Ovary (tissue), 9 donors: ENCODE measurements around the gene COPS8. TPM values are rescaled to one million over a fixed set of nuclear protein-coding genes. Genes with fewer than 3 reads are reported as not detected.

Source experiments
- DNase-seq, 5 donors: peaks; one replicate each; pipeline ENCODE4 v3.0.0-alpha.2; 2019 to 2020
- H3K27ac ChIP-seq, 2 donors: fragments of 200-600 bp; one replicate each; pipeline versions ENCODE4 v1.5.1 to v1.8.0; 2019 to 2022
- H3K27me3 ChIP-seq: fragments of 200-600 bp; one replicate; pipeline ENCODE4 v1.8.0; 2022
- H3K36me3 ChIP-seq: fragments of 200-600 bp; sonication (generic); one replicate; pipeline ENCODE4 v1.5.1; 2019
- H3K4me1 ChIP-seq: one replicate; pipeline ENCODE4 v1.8.1; 2013; ENCODE audit warnings: mild to moderate bottlenecking, moderate library complexity; ENCODE audit not compliant: insufficient read depth
- H3K4me3 ChIP-seq: fragments of 200-600 bp; sonication (generic); one replicate; pipeline ENCODE4 v1.5.1; 2017
- H3K9me3 ChIP-seq, 2 donors: fragments of 200-600 bp in 1 of 2; sonication (generic) in 1 of 2; one replicate each; pipeline versions ENCODE4 v1.5.1 to v1.8.1; 2013 to 2019; ENCODE audit warnings: mild to moderate bottlenecking in 1 of 2, moderate library complexity in 1 of 2
- EP300 ChIP-seq: sonication (generic); formaldehyde crosslinking; IDR thresholded peaks from one replicate; pipeline ENCODE4 v1.6.1; 2017; ENCODE audit warnings: antibody characterized with exemption
- POLR2A ChIP-seq: fragments of 450-650 bp; IDR thresholded peaks from one replicate; pipeline ENCODE4 v1.6.1; 2017; ENCODE audit warnings: antibody characterized with exemption, mild to moderate bottlenecking, moderate library complexity
- WGBS, 3 donors: extraction: QIAGEN DNeasy Blood & Tissue Kit in 1 of 3; methylation state at CpG; one replicate each; pipeline versions ENCODE4 v1.1.5 to v1.1.7; 2013 to 2017; 5-methylcytosine and 5-hydroxymethylcytosine counted together
- intact Hi-C, 4 donors: fragments of 100-400 bp; cut with DNase I; formaldehyde crosslinking; loops; one replicate each; pipeline versions ENCODE4 v1.11.0 to v1.15.1; 2022 to 2023
- polyA plus RNA-seq, 2 donors: library from polyadenylated mRNA; stranded (reverse); fragments of 200-250 nt in 1 of 2; fragments of 350-450 nt in 1 of 2; fragmentation: Illumina TruSeq in 1 of 2; extraction: RNeasy Lipid Tissue Mini Kit (QIAGEN cat#74804) in 1 of 2; gene quantifications; one replicate each; pipeline ENCODE4 v1.2.3, GENCODE V29; 2013 to 2014
- total RNA-seq, 7 donors: library from RNA; depleted of rRNA in 2 of 7; stranded (reverse); fragments of >200 nt in 2 of 7; fragmentation: NEBNext Ultra II Directional in 3 of 7; extraction: Animal tissue kit (Norgen Biotek cat#: 25700) in 3 of 7; gene quantifications; one replicate each; pipeline versions ENCODE4 v1.1.0 to v1.2.4, GENCODE V29; 2016 to 2023
- TF ChIP-seq, protein P1 (sequence below), 3 donors: fragments of 450-650 bp in 2 of 3; fragments of 200-600 bp in 1 of 3; IDR thresholded peaks; one replicate each; pipeline versions ENCODE4 v1.5.1 to v1.8.0; 2016 to 2022; ENCODE audit warnings: antibody characterized with exemption in 3 of 3, mild to moderate bottlenecking in 1 of 3
- donor health status: DM: no; HTN: no; CAD: no; lungs with moderate emphysema.
- donor health status: DM: no; HTN: no; CAD: no.
- donor health status: Bipolar disorder and iron deficiency.
- donor health status: DM: yes; HTN: yes; CAD: no.
- donor health status: DM: no; HTN: no; CAD: no.
- donor health status: DM: yes; HTN: yes; CAD: no.

The COPS8 gene
- total and polyA plus RNA-seq, 9 donors: 43.9 to 116 (median 56.6) TPM

DNA sequence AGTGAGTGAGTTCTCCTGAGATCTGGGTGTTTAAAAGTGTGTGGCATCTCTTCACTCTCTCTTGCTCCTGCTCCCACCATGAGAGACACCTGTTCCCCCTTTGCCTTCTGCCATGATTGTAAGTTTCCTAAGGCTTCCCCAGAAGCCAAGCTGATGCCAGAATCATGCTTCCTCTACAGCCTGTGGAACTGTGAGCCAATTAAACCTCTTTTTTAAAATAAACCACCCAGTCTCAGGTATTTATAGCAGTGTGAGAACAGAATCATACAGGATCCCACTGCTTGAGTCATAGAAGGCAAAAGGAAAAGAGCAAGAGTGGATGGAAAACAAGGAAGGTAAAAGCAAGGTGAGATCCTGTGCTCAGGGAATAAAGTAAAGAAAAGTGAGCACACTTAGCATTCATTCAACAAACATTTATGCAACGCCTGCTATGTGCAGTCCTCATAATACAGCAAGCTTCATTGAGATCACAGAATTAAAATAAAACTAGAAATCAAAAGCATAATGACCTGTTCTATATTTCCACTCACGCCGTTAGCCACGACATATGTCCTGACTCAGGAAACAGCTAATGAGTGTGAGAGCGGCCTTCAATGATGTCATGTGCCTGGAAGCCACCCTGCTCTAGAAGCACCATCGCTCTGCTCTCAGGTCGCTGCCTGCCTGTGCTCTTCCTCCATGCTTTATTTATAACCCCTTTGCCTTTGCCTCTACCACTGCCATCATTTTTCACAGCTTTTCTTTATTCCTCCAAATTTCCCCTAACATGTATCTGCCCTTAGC, 11.3 kb upstream of the COPS8 start:
- intact Hi-C loops: no loop called here
- Histone ChIP-seq H3K4me1 (peaks cover 2% of the 10 kb centered on the region), H3K36me3 (no peaks in the 10 kb centered on the region), H3K27ac (no peak overlapping the region), H3K27me3 (no peaks in the 10 kb centered on the region), H3K9me3 (no peaks in the 10 kb centered on the region), H3K4me3 (no peak overlapping the region)
- DNase-seq: no peak
- TF ChIP-seq, protein P1, sequence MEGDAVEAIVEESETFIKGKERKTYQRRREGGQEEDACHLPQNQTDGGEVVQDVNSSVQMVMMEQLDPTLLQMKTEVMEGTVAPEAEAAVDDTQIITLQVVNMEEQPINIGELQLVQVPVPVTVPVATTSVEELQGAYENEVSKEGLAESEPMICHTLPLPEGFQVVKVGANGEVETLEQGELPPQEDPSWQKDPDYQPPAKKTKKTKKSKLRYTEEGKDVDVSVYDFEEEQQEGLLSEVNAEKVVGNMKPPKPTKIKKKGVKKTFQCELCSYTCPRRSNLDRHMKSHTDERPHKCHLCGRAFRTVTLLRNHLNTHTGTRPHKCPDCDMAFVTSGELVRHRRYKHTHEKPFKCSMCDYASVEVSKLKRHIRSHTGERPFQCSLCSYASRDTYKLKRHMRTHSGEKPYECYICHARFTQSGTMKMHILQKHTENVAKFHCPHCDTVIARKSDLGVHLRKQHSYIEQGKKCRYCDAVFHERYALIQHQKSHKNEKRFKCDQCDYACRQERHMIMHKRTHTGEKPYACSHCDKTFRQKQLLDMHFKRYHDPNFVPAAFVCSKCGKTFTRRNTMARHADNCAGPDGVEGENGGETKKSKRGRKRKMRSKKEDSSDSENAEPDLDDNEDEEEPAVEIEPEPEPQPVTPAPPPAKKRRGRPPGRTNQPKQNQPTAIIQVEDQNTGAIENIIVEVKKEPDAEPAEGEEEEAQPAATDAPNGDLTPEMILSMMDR (IDR thresholded peaks at IDR 0.05): no peak
- TF ChIP-seq EP300 (no peak), POLR2A (no peak)
- WGBS, 3 donors: 79 to 85% (median 80%) methylated on average over 7 of the region's 7 CpGs

DNA sequence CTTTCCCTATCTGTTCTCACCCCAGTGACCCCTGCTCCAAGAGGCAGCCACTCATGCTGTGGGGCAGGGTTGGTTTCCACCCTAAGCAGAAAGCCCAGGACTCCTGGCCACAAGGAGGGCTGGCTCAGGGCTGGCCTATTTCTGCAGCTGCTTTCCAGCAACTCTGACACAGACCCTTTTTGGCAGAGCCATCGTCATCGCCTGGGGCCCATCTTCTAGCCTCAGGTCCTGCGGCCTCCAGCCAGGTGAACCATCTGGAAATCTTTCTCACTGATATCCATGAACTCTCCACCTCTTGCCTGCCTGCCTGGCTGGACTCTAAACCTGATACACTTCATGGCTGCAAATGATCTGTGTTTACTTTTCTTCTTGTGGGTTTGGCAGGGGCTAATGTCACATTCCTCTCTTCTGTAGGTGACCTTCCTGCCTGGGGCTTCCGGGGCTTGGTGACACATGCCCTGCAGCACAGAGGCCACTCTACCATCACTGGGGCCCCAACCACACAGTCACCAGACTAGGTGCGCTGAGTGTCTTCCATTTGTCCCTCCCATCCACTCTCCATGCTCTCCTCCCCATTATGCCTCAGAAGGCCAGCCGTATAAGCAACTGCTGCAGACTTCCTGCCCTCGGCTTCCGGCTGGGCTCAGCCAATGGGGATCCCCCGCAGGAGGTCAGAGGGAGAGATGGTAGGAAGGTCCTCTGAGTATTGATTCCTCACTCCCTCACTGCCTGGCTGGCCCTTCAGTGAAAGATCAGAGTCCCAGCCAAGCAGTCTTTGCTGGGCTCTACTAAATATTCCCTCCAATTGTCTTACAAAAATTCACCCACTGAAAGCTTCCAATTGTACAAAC, 9.7 kb upstream of the COPS8 start:
- H3K27me3 ChIP-seq: no peaks in the 10 kb centered on the region
- no peaks in the 10 kb centered on the region for H3K36me3 ChIP-seq
- no peak overlapping the region for H3K27ac ChIP-seq
- no peak overlapping the region for H3K4me3 ChIP-seq
- no peaks in the 10 kb centered on the region for H3K9me3 ChIP-seq
- peaks cover 2% of the 10 kb centered on the region for H3K4me1 ChIP-seq
- no peak for DNase-seq
- WGBS, 3 donors: 68 to 82% (median 74%) methylated on average over 9 of the region's 9 CpGs
- intact Hi-C loops: no loop called here
- TF ChIP-seq POLR2A (no peak), EP300 (no peak)
- TF ChIP-seq, protein P1 (IDR thresholded peaks at IDR 0.05): no peak

DNA sequence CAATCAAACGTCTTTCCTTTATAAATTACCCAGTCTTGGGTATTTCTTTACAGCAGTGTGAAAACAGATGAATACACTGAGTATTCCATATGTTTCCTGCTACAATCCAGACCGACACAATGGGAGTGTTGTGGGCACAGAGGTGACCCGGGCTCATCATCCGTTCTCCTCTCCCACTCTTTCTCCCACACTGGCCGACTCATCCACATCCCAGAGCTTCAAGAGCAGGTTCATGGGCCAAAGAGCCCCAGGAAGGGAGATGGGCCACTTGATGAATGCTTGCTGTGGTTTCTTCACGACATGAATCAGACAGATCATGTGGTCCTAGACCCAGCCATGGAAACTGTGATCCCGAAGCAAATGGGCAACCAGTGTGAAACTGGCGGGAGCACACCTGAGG, 4.1 kb upstream of the COPS8 start:
- no peak overlapping the region for H3K27ac ChIP-seq
- H3K27me3 ChIP-seq: no peaks in the 10 kb centered on the region
- H3K36me3 ChIP-seq: no peaks in the 10 kb centered on the region
- DNase-seq: no peak
- TF ChIP-seq POLR2A (no peak), EP300 (no peak)
- TF ChIP-seq, protein P1 (IDR thresholded peaks at IDR 0.05): no peak
- H3K4me3 ChIP-seq: no peak overlapping the region
- H3K9me3 ChIP-seq: no peaks in the 10 kb centered on the region
- 89 to 93% (median 90%) methylated on average over 8 of the region's 8 CpGs for WGBS, 3 donors
- intact Hi-C loops: no loop called here
- H3K4me1 ChIP-seq: no peaks in the 10 kb centered on the region

DNA sequence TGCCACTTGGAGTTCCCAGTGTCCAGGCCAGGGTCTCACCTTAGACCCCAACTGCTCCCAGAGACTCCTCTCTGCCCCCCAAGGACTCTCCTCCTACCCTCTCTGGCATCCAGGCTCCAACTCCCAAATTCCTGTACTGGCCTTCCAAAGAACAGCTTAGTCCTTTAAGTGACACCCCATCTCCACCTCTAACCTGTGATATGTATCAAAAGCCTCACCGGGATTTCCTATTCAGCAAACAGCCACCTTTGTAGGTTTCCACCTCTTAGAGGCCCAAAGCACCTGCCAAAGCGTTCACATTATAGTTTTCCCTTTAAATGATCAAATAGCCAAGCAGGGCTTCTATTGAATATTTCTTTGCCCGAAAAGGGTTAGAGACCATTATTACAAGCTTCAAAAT, 2.7 kb upstream of the COPS8 start:
- H3K9me3 ChIP-seq: no peaks in the 10 kb centered on the region
- 94 to 95% (median 95%) methylated on average over 3 of the region's 3 CpGs for WGBS, 3 donors
- H3K4me3 ChIP-seq: no peak overlapping the region
- intact Hi-C loops: no loop called here
- TF ChIP-seq EP300: no peak
- TF ChIP-seq, protein P1 (IDR thresholded peaks at IDR 0.05): no peak
- TF ChIP-seq POLR2A: no peak
- no peaks in the 10 kb centered on the region for H3K36me3 ChIP-seq
- no peaks in the 10 kb centered on the region for H3K27me3 ChIP-seq
- DNase-seq: no peak
- H3K4me1 ChIP-seq: no peaks in the 10 kb centered on the region
- no peak overlapping the region for H3K27ac ChIP-seq
